Spleen (tissue), 11 donors: Measurements from ENCODE around the gene C12orf54. TPM values are rescaled to one million over a fixed set of nuclear protein-coding genes. Genes with fewer than 3 reads are reported as not detected.
"Not testable (repeated sequence)": the region's sequence is repeated elsewhere in the genome, so short reads cannot be mapped to it uniquely, and the experiment has no call there.

Experiments
- DNase-seq: peaks from one replicate; pipeline ENCODE4 v3.0.0-alpha.2; 2020
- H3K27ac ChIP-seq, 8 donors: fragments of 200-600 bp; sonication (generic) in 7 of 8; 1 replicate in 4 of 8; 2 replicates in 4 of 8; pipeline versions ENCODE4 v1.5.0 to v1.8.0; 2016 to 2021; ENCODE audit warnings: inconsistent platforms in 4 of 8, mild to moderate bottlenecking in 4 of 8, moderate library complexity in 1 of 8
- H3K27me3 ChIP-seq, 7 donors: fragments of 200-600 bp; sonication (generic) in 6 of 7; replicated peaks in 1 of 7; 1 replicate in 4 of 7; 2 replicates in 3 of 7; pipeline versions ENCODE4 v1.5.0 to v1.8.0; 2016 to 2021; ENCODE audit warnings: inconsistent platforms in 3 of 7, mild to moderate bottlenecking in 1 of 7
- H3K36me3 ChIP-seq, 6 donors: fragments of 200-600 bp; sonication (generic) in 5 of 6; 1 replicate in 4 of 6; 2 replicates in 2 of 6; pipeline versions ENCODE4 v1.5.0 to v1.8.0; 2016 to 2021; ENCODE audit warnings: inconsistent platforms in 2 of 6
- H3K4me1 ChIP-seq, 6 donors: fragments of 200-600 bp; sonication (generic) in 5 of 6; 1 replicate in 3 of 6; 2 replicates in 3 of 6; pipeline versions ENCODE4 v1.5.0 to v1.8.0; 2016 to 2021; ENCODE audit warnings: inconsistent platforms in 3 of 6
- H3K4me3 ChIP-seq, 8 donors: fragments of 200-600 bp; sonication (generic) in 7 of 8; 1 replicate in 4 of 8; 2 replicates in 4 of 8; pipeline versions ENCODE4 v1.5.0 to v1.8.0; 2016 to 2021; ENCODE audit warnings: inconsistent platforms in 4 of 8, mild to moderate bottlenecking in 4 of 8, moderate library complexity in 2 of 8
- H3K9me3 ChIP-seq, 8 donors: fragments of 200-600 bp; sonication (generic) in 7 of 8; 1 replicate in 4 of 8; 2 replicates in 4 of 8; pipeline versions ENCODE4 v1.5.0 to v1.8.0; 2016 to 2021; ENCODE audit warnings: inconsistent platforms in 4 of 8
- POLR2A ChIP-seq, 3 donors: fragments of 450-650 bp; IDR thresholded peaks; one replicate each; pipeline ENCODE4 v1.5.1; 2017; ENCODE audit warnings: antibody characterized with exemption in 3 of 3, mild to moderate bottlenecking in 1 of 3
- POLR2AphosphoS5 ChIP-seq, 3 donors: sonication (generic); formaldehyde crosslinking; IDR thresholded peaks; one replicate each; pipeline ENCODE4 v1.5.1; 2017; ENCODE audit warnings: antibody characterized with exemption in 3 of 3
- WGBS, 5 donors: extraction: QIAGEN DNeasy Blood & Tissue Kit in 3 of 5; methylation state at CpG; one replicate each; pipeline versions ENCODE4 v1.1.5 to v1.1.7; 2013 to 2018; 5-methylcytosine and 5-hydroxymethylcytosine counted together
- intact Hi-C: fragments of 100-400 bp; cut with DNase I; formaldehyde crosslinking; loops from one replicate; pipeline ENCODE4 v1.15.0; 2023; ENCODE audit warnings: low total_unique reads
- polyA plus RNA-seq, 3 donors: library from polyadenylated mRNA; stranded (reverse); fragments of 200-250 nt; gene quantifications; one replicate each; pipeline ENCODE4 v1.2.1, GENCODE V29; 2013
- total RNA-seq, 7 donors: library from RNA; depleted of rRNA in 3 of 7; stranded (reverse); fragments of >200 nt in 3 of 7; fragmentation: NEBNext Ultra II Directional in 4 of 7; extraction: Animal tissue kit (Norgen Biotek cat#: 25700) in 4 of 7; gene quantifications; one replicate each; pipeline versions ENCODE4 v1.1.0 to v1.2.1, GENCODE V29; 2016 to 2021
- TF ChIP-seq, protein P1 (sequence below), 11 experiments: fragments of 200-600 bp in 7 of 11; fragments of 450-650 bp in 4 of 11; sonication (generic) in 4 of 11; IDR thresholded peaks in 8 of 11; conservative IDR thresholded peaks in 3 of 11; 1 replicate in 7 of 11; 2 replicates in 4 of 11; pipeline versions ENCODE4 v1.4.0 to v1.8.0; 2016 to 2021; ENCODE audit warnings: antibody characterized with exemption in 11 of 11, inconsistent platforms in 4 of 11, mild to moderate bottlenecking in 1 of 11
- donor health status: healthy with polysubstance abuse.
- donor health status: DM: no; HTN: no; CAD: no; lungs with moderate emphysema.
- donor health status: DM: no; HTN: no; CAD: no.
- donor health status: Bipolar disorder and iron deficiency.
- donor health status: healthy.
- donor health status: DM: no; HTN: no; CAD: no.
- donor health status: DM: yes; HTN: yes; CAD: no.

The C12orf54 gene
- total and polyA plus RNA-seq, 10 donors = 0.38 to 0.61 TPM; not detected in 8

DNA sequence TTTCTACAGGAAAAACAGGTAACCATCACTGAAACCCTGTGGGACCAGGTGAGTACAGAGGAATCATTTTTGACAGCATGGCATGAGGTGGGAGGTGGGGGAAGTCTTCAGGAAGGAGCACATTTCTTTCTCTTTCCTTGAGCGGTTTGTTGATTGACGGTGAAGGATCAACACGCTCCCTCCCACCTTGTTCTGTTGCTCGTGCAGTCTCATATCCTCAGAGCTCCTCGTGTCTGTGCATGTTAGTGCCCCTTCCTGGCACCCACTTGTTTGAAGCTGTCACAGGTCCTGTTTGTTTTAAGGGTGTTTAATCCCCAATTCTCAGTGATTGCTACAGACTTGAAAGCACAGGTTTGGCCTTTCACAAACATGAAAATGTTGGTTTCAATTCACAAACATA is 4.4 kb downstream of the C12orf54 start:
- TF ChIP-seq POLR2AphosphoS5 (IDR thresholded peaks at IDR 0.05) = no peak
- TF ChIP-seq POLR2A (IDR thresholded peaks at IDR 0.05) = no peak
- TF ChIP-seq, protein P1, sequence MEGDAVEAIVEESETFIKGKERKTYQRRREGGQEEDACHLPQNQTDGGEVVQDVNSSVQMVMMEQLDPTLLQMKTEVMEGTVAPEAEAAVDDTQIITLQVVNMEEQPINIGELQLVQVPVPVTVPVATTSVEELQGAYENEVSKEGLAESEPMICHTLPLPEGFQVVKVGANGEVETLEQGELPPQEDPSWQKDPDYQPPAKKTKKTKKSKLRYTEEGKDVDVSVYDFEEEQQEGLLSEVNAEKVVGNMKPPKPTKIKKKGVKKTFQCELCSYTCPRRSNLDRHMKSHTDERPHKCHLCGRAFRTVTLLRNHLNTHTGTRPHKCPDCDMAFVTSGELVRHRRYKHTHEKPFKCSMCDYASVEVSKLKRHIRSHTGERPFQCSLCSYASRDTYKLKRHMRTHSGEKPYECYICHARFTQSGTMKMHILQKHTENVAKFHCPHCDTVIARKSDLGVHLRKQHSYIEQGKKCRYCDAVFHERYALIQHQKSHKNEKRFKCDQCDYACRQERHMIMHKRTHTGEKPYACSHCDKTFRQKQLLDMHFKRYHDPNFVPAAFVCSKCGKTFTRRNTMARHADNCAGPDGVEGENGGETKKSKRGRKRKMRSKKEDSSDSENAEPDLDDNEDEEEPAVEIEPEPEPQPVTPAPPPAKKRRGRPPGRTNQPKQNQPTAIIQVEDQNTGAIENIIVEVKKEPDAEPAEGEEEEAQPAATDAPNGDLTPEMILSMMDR (IDR thresholded peaks at IDR 0.05 in 8 of 11, conservative IDR thresholded peaks at IDR 0.05 in 3 of 11) = no peak
- Histone ChIP-seq H3K4me3 (no peak overlapping the region), H3K36me3 (no peaks in the 10 kb centered on the region), H3K27me3 (peaks cover 0 to 10% (median 0%) of the 10 kb centered on the region in 7 donors), H3K4me1 (no peaks in the 10 kb centered on the region), H3K9me3 (no peaks in the 10 kb centered on the region), H3K27ac (no peak overlapping the region)
- intact Hi-C loops = no loop called here
- no peak for DNase-seq
- 58 to 70% (median 61%) methylated on average over 5 of the region's 5 CpGs for WGBS, 5 donors

DNA sequence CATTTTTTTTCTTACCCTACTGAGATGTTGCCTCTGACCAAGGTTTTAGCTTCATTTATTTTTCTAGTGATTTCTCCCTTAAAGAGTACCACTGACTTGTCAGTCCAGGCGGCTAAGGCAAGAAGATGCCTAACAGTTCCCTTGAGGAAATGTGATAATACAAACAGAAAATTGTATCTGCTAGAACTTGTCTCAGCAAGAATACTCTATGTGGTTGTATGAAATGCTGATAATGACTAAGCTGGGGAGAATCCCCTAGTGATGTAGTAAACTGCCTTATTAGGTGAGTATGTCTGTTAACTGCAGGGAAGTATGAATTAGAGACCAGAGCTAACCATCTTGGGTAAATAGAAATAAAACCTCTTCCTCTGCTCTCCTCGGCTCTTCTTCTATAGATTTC is 6.7 kb downstream of the C12orf54 start:
- DNase-seq = no peak

DNA sequence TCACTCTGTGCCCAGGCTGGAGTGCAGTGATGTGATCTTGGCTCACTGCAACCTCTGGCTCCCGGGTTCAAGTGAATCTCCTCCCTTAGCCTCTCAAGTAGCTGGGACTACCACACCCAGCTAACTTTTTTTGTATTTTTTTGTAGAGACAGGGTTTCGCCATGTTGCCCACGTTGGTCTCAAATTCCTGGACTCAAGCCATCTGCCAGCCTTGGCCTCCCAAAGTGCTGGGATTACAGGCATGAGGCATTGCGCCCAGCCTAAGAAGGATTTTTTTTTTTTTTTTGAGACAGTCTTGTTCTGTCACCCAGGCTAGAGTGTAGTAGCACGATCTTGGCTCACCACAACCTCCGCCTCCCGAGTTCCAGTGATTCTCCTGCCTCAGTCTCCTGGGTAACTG is 7.2 kb downstream of the C12orf54 start:
- H3K27ac ChIP-seq, intact Hi-C loops, H3K9me3 ChIP-seq, H3K4me1 ChIP-seq, H3K36me3 ChIP-seq, H3K4me3 ChIP-seq, DNase-seq: not testable (repeated sequence)
- 72 to 91% (median 85%) methylated on average over 7 of the region's 7 CpGs for WGBS, 5 donors
- H3K27me3 ChIP-seq = peaks cover 0 to 14% (median 0%) of the 10 kb centered on the region in 7 donors

More for the DNA sequence above, 6.7 kb downstream of the C12orf54 start:
- H3K4me3 ChIP-seq = no peak overlapping the region
- no peaks in the 10 kb centered on the region for H3K36me3 ChIP-seq
- no peaks in the 10 kb centered on the region for H3K4me1 ChIP-seq
- TF ChIP-seq POLR2AphosphoS5 (IDR thresholded peaks at IDR 0.05) = no peak
- TF ChIP-seq, protein P1 (IDR thresholded peaks at IDR 0.05 in 8 of 11, conservative IDR thresholded peaks at IDR 0.05 in 3 of 11) = no peak
- TF ChIP-seq POLR2A (IDR thresholded peaks at IDR 0.05) = no peak
- H3K27me3 ChIP-seq = peaks cover 0 to 14% (median 0%) of the 10 kb centered on the region in 7 donors
- H3K27ac ChIP-seq = no peak overlapping the region
- intact Hi-C loops = no loop called here
- H3K9me3 ChIP-seq = no peaks in the 10 kb centered on the region
- 70 to 87% (median 85%) methylated on average over 2 of the region's 2 CpGs for WGBS, 5 donors

DNA sequence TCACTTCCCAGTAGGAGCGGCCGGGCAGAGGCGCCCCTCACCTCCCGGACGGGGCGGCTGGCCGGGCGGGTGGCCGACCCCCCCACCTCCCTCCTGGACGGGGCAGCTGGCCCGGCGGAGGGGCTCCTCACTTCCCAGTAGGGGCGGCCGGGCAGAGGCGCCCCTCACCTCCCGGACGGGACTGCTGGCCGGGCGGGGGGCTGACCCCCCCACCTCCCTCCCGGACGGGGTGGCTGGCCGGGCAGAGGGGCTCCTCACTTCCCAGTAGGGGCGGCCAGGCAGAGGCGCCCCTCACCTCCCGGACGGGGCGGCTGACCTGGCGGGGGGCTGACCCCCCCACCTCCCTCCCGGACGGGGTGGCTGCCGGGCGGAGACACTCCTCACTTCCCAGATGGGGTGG is 18.0 kb downstream of the C12orf54 start:
- H3K4me1 ChIP-seq, H3K27ac ChIP-seq, H3K4me3 ChIP-seq, DNase-seq, H3K9me3 ChIP-seq, H3K27me3 ChIP-seq, intact Hi-C loops, H3K36me3 ChIP-seq: not testable (repeated sequence)
- 93 to 96% (median 94%) methylated on average over 9 to 25 of the region's 32 CpGs; no CpG with 5 or more reads in 1 of the 5 donors for WGBS, 5 donors

DNA sequence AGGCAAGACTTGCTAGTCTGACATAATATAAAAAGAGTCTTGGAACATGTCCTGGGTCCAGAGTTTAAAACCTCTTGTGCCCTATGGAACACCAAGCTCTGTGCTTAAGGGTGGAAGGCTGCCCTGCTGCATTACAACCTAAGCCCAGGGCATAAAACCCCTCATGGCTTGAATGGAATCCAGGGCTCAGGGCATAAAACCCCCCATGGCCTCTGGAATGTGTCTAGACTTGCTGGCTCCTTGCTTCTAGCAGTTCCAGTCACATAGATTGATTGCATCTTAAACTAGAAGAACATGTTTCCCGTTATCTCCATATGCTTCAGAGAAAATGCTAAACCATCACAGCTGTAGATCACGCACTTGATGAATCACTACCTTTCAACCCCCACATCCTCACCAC is 24.5 kb downstream of the C12orf54 start:
- WGBS, 5 donors = 76 to 89% (median 84%) methylated on average over 2 of the region's 2 CpGs
- intact Hi-C loops, H3K27ac ChIP-seq, H3K4me1 ChIP-seq, H3K27me3 ChIP-seq, DNase-seq, H3K4me3 ChIP-seq, H3K36me3 ChIP-seq: not testable (repeated sequence)
- H3K9me3 ChIP-seq = peaks cover 0 to 29% (median 7%) of the 10 kb centered on the region in 8 donors

DNA sequence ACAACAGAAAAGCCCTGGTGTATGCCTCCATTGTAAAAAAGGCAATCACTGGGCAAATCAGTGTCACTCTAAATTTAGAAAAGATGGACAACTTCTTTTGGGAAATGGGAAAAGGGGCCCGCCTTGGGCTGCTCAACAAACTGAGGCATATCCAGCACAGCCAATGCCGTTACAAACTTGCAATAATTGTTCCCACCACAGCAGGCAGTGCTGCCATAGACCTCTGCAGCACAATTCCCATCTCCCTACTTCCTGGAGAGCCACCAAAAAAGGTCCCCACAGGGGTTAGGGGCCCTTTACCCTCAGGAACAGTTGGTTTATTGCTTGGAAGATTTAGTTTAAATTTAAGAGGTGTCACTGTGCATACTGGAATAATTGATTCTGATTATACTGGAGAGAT is 26.7 kb downstream of the C12orf54 start:
- H3K36me3 ChIP-seq = no peaks in the 10 kb centered on the region
- H3K4me1 ChIP-seq = no peaks in the 10 kb centered on the region
- no peak for DNase-seq
- TF ChIP-seq POLR2A (IDR thresholded peaks at IDR 0.05) = no peak
- TF ChIP-seq POLR2AphosphoS5 (IDR thresholded peaks at IDR 0.05) = no peak
- TF ChIP-seq, protein P1 (IDR thresholded peaks at IDR 0.05 in 8 of 11, conservative IDR thresholded peaks at IDR 0.05 in 3 of 11) = no peak
- peaks cover 0 to 7% (median 0%) of the 10 kb centered on the region in 7 donors for H3K27me3 ChIP-seq
- intact Hi-C loops = no loop called here
- H3K27ac ChIP-seq = no peak overlapping the region
- peaks cover 0 to 35% (median 7%) of the 10 kb centered on the region in 8 donors for H3K9me3 ChIP-seq
- H3K4me3 ChIP-seq = no peak overlapping the region
- WGBS, 5 donors = 65 to 82% (median 72%) methylated on average over 2 of the region's 2 CpGs
